HepG2 (cell line): ENCODE data around the gene GTF3C5. TPM values are rescaled to one million over a fixed set of nuclear protein-coding genes. Genes with fewer than 3 reads are reported as not detected.

Source experiments
- ATAC-seq: fragments of 200-7000 bp; cut with Tn5 transposase; 3 replicates; pipeline ENCODE4 v1.9.1; 2020; ENCODE audit warnings: mild to moderate bottlenecking, moderate library complexity
- BruUV-seq: library from RNA; stranded (reverse); fragments of 400-500 nt; replicated peaks from 2 replicates; lab custom pipeline; 2021; lab: Mats Ljungman, UMichigan
- CTCF ChIA-PET: fragments of 300-600 bp; formaldehyde crosslinking; extraction: SDS; loops from one replicate; lab custom pipeline; 2021; ENCODE audit warnings: low total read pairs, inconsistent platforms, low intra/inter-chr PET ratio; lab: Yijun Ruan, JAX
- POLR2A ChIA-PET: fragments of 350-600 bp; sonication (Branson Sonifier 250); formaldehyde crosslinking; loops from one replicate; lab custom pipeline; 2020; ENCODE audit warnings: antibody characterized with exemption, inconsistent platforms; lab: Yijun Ruan, JAX
- DNase-seq: peaks from one replicate; pipeline ENCODE4 v3.0.0-alpha.2; 2015; ENCODE audit warnings: low spot score
- FAIRE-seq: peaks from 3 replicates; lab custom pipeline; 2011; peaks lifted over from hg19 to GRCh38; lab: Jason Lieb, UNC
- H2AFZ ChIP-seq: one replicate; pipeline ENCODE4 v1.6.1; 2011; ENCODE audit warnings: low read length, inconsistent platforms
- H3K27ac ChIP-seq: fragments of 300-600 bp; 3 replicates; pipeline ENCODE4 v1.8.0; 2011; ENCODE audit warnings: mixed run types, mild to moderate bottlenecking, mixed read lengths, low read length, inconsistent platforms; ENCODE audit not compliant: insufficient read depth; ENCODE audit errors: extremely low read length
- H3K27me3 ChIP-seq, 2 experiments: fragments of 200-600 bp in 1 of 2; 2 replicates in 1 of 2; 3 replicates in 1 of 2; pipeline versions ENCODE4 v1.6.0 to v1.8.0; 2011; ENCODE audit warnings: low read length in 2 of 2, mild to moderate bottlenecking in 2 of 2, moderate library complexity in 2 of 2, inconsistent platforms in 1 of 2; ENCODE audit not compliant: insufficient read depth in 2 of 2, control insufficient read depth in 1 of 2
- H3K36me3 ChIP-seq, 2 experiments: fragments of 200-600 bp in 1 of 2; replicated peaks in 1 of 2; 2 replicates in 1 of 2; 3 replicates in 1 of 2; pipeline versions ENCODE4 v1.5.1 to v1.8.0; 2011; ENCODE audit warnings: low read length in 2 of 2, inconsistent platforms in 1 of 2; ENCODE audit not compliant: insufficient read depth in 2 of 2, control insufficient read depth in 1 of 2
- H3K4me1 ChIP-seq: 2 replicates; pipeline ENCODE4 v1.5.1; 2012; ENCODE audit warnings: low read length, inconsistent platforms; ENCODE audit not compliant: insufficient read depth
- H3K4me2 ChIP-seq: 2 replicates; pipeline ENCODE4 v1.6.0; 2011; ENCODE audit warnings: low read depth, low read length, inconsistent platforms
- H3K4me3 ChIP-seq, 3 experiments: fragments of 200-600 bp in 1 of 3; sonication (generic), shearing (Covaris generic) in 1 of 3; replicated peaks in 1 of 3; 2 replicates each; pipeline ENCODE4 v1.5.1; 2011 to 2016; ENCODE audit warnings: low read length in 3 of 3, inconsistent platforms in 2 of 3, low read depth in 2 of 3, mild to moderate bottlenecking in 2 of 3, control low read depth in 1 of 3, mixed read lengths in 1 of 3; ENCODE audit not compliant: insufficient read depth in 1 of 3
- H3K79me2 ChIP-seq: one replicate; pipeline ENCODE4 v1.6.1; 2011; ENCODE audit warnings: low read length, inconsistent platforms; ENCODE audit not compliant: insufficient read depth
- H3K9ac ChIP-seq: 2 replicates; pipeline ENCODE4 v1.6.0; 2011; ENCODE audit warnings: mild to moderate bottlenecking, low read depth, low read length, inconsistent platforms; ENCODE audit not compliant: insufficient read depth
- H3K9me3 ChIP-seq: 2 replicates; pipeline ENCODE4 v1.5.1; 2012; ENCODE audit warnings: mild to moderate bottlenecking, low read length
- H4K20me1 ChIP-seq: 2 replicates; pipeline ENCODE4 v1.6.0; 2011; ENCODE audit warnings: inconsistent platforms, mild to moderate bottlenecking, low read length, moderate library complexity; ENCODE audit not compliant: insufficient read depth
- MED13 ChIP-seq: sonication (generic); formaldehyde crosslinking; IDR thresholded peaks from 2 replicates; pipeline ENCODE4 v1.5.0; 2020; ENCODE audit warnings: missing genetic modification reagents
- MYNN ChIP-seq: sonication (generic); formaldehyde crosslinking; IDR thresholded peaks from 2 replicates; pipeline ENCODE4 v1.4.0; 2020; ENCODE audit warnings: mild to moderate bottlenecking, low read depth, missing genetic modification reagents
- NR3C1 ChIP-seq: sonication (generic); formaldehyde crosslinking; IDR thresholded peaks from 2 replicates; pipeline ENCODE4 v1.4.0; 2020; ENCODE audit warnings: missing genetic modification reagents
- ZNF567 ChIP-seq: sonication (generic); formaldehyde crosslinking; IDR thresholded peaks from 2 replicates; pipeline ENCODE4 v1.8.1; 2023; ENCODE audit warnings: mild to moderate bottlenecking, missing genetic modification reagents, borderline replicate concordance
- ZNF75D ChIP-seq: sonication (generic); formaldehyde crosslinking; IDR thresholded peaks from 2 replicates; pipeline ENCODE4 v1.8.1; 2023; ENCODE audit warnings: missing genetic modification reagents, mild to moderate bottlenecking, borderline replicate concordance
- ZNF781 ChIP-seq: sonication (generic); formaldehyde crosslinking; IDR thresholded peaks from 2 replicates; pipeline ENCODE4 v1.5.1; 2020; ENCODE audit warnings: borderline replicate concordance, mild to moderate bottlenecking, missing genetic modification reagents; ENCODE audit errors: not compliant biosample characterization
- ZNF841 ChIP-seq: sonication (generic); formaldehyde crosslinking; IDR thresholded peaks from 2 replicates; pipeline ENCODE4 v1.8.1; 2023; ENCODE audit warnings: missing genetic modification reagents, borderline replicate concordance
- WGBS: methylation state at CpG from one replicate; pipeline ENCODE4 v1.1.6; 2017; ENCODE audit warnings: low lambda C conversion rate; 5-methylcytosine and 5-hydroxymethylcytosine counted together
- in situ Hi-C: cut with HindIII; loops from 2 replicates; pipeline ENCODE4 v1.10.0; 2017; ENCODE audit warnings: low pct_unique_long_range_greater_than_20kb; ENCODE audit not compliant: extremely low pct_ligation_motif_present
- intact Hi-C: fragments of 100-400 bp; cut with micrococcal nuclease; formaldehyde crosslinking; loops from one replicate; pipeline ENCODE4 v1.10.0; 2022; ENCODE audit not compliant: unreplicated experiment
- polyA plus RNA-seq, 8 experiments: library from polyadenylated mRNA; depleted of rRNA in 3 of 8; stranded (reverse) in 7 of 8; unstranded in 1 of 8; fragments of >200 nt; fragmentation: Illumina TruSeq in 4 of 8; extraction: Trizol in 4 of 8; gene quantifications; 2 replicates each; pipeline versions ENCODE4 v1.2.1 to v1.2.3, GENCODE V29; 2011 to 2016; ENCODE audit warnings: low read depth in 4 of 8, missing spikeins in 1 of 8, mixed read lengths in 1 of 8; ENCODE audit not compliant: insufficient read depth in 1 of 8
- total RNA-seq, 5 experiments: library from RNA; depleted of rRNA; stranded (reverse); fragments of >200 nt; fragmentation: Illumina TruSeq; extraction: Trizol; gene quantifications; 2 replicates each; pipeline ENCODE4 v1.2.3, GENCODE V29; 2016; ENCODE audit warnings: low read depth in 1 of 5
- TF ChIP-seq, protein P1 (sequence below): sonication (generic); formaldehyde crosslinking; IDR thresholded peaks from 2 replicates; pipeline ENCODE4 v1.9.0; 2021; ENCODE audit warnings: missing genetic modification reagents, borderline replicate concordance
- TF ChIP-seq, protein P2 (sequence below): fragments of 450-650 bp; IDR thresholded peaks from 2 replicates; pipeline ENCODE4 v1.6.1; 2016
- TF ChIP-seq, protein P3 (sequence below): sonication (generic); formaldehyde crosslinking; conservative IDR thresholded peaks from 2 replicates; pipeline ENCODE4 v1.4.0; 2020; ENCODE audit warnings: missing genetic modification reagents

The GTF3C5 gene
- total and polyA plus RNA-seq, 2 of the 13 experiments (the other 11 are each of a cell fraction or from before 2014, with no cell fraction given) = 66.9 to 92.6 TPM

DNA sequence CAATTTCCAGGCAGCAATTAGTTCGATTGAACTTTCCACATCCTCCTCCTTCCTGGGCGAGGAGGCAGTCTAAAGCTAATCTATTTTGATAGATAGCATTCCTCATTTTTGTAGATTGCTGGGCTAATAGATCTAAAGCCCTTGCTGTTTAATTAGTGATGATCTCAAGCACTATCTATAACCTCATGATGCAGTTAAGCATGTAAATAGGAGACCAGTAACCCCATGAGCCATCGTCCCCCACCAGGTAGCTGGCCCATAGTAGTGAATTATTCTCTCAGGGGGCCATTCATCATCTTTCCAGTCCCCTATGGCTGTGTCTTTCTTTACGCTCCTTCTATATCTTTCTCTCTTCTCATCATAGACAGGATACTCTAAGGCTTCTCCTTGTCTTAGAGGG lies 45.9 kb downstream of the GTF3C5 start (continued):
- TF ChIP-seq, protein P1, sequence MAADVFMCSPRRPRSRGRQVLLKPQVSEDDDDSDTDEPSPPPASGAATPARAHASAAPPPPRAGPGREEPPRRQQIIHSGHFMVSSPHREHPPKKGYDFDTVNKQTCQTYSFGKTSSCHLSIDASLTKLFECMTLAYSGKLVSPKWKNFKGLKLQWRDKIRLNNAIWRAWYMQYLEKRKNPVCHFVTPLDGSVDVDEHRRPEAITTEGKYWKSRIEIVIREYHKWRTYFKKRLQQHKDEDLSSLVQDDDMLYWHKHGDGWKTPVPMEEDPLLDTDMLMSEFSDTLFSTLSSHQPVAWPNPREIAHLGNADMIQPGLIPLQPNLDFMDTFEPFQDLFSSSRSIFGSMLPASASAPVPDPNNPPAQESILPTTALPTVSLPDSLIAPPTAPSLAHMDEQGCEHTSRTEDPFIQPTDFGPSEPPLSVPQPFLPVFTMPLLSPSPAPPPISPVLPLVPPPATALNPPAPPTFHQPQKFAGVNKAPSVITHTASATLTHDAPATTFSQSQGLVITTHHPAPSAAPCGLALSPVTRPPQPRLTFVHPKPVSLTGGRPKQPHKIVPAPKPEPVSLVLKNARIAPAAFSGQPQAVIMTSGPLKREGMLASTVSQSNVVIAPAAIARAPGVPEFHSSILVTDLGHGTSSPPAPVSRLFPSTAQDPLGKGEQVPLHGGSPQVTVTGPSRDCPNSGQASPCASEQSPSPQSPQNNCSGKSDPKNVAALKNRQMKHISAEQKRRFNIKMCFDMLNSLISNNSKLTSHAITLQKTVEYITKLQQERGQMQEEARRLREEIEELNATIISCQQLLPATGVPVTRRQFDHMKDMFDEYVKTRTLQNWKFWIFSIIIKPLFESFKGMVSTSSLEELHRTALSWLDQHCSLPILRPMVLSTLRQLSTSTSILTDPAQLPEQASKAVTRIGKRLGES (CRISPR knock-in tag) = no peak
- TF ChIP-seq ZNF567 (CRISPR knock-in tag) = no peak
- no peak for TF ChIP-seq ZNF841 (CRISPR knock-in tag)
- no peak for TF ChIP-seq ZNF781 (CRISPR knock-in tag)

DNA sequence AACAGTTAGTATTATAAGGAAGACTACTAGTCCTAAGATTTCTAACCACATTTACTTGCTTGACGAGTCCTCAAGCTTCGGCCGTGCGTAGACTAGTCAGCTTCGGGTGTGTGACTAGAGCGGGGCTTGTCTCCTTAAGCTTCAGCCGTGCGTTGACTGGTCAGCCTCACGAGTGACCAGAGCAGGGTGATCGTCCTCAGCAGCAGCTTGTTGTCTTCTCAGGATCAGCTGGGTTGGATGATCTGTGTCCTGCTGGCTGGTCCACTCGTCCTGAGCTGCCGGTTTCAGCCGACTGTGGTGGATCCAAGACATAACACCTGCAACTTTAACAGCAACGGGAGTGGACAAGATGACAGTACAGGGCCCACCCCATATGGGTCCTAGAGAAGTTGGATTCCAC lies 47.7 kb downstream of the GTF3C5 start:
- Histone ChIP-seq H3K79me2 (no peaks in the 10 kb centered on the region), H3K9ac (no peak overlapping the region), H3K36me3 (no peaks in the 10 kb centered on the region), H4K20me1 (no peaks in the 10 kb centered on the region), H2AFZ (no peak overlapping the region), H3K4me1 (peaks cover 33% of the 10 kb centered on the region), H3K9me3 (no peaks in the 10 kb centered on the region), H3K4me2 (no peak overlapping the region), H3K27ac (no peak overlapping the region), H3K27me3 (peaks cover 0 to 19% of the 10 kb centered on the region in 2 experiments; a peak in 1 of 5 replicates), H3K4me3 (no peak overlapping the region)
- no peak for DNase-seq
- ChIA-PET CTCF (no interaction called here), POLR2A (interaction anchor here (1.9 kb wide), 1 partner anchor 48 kb away, joined by 5 read pairs; the partner anchor contains the start of gene GTF3C5)
- intact Hi-C loops = no loop called here
- no peak for ATAC-seq
- 48% methylated on average over 10 of the region's 14 CpGs for WGBS
- BruUV-seq = no TSS peak
- in situ Hi-C loops = no loop called here
- no peak for FAIRE-seq
- TF ChIP-seq ZNF75D (CRISPR knock-in tag) (no peak), MED13 (CRISPR knock-in tag) (no peak), MYNN (CRISPR knock-in tag) (no peak), NR3C1 (CRISPR knock-in tag) (no peak)
- TF ChIP-seq, protein P2, sequence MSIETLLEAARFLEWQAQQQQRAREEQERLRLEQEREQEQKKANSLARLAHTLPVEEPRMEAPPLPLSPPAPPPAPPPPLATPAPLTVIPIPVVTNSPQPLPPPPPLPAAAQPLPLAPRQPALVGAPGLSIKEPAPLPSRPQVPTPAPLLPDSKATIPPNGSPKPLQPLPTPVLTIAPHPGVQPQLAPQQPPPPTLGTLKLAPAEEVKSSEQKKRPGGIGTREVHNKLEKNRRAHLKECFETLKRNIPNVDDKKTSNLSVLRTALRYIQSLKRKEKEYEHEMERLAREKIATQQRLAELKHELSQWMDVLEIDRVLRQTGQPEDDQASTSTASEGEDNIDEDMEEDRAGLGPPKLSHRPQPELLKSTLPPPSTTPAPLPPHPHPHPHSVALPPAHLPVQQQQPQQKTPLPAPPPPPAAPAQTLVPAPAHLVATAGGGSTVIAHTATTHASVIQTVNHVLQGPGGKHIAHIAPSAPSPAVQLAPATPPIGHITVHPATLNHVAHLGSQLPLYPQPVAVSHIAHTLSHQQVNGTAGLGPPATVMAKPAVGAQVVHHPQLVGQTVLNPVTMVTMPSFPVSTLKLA = no peak
- TF ChIP-seq, protein P3, sequence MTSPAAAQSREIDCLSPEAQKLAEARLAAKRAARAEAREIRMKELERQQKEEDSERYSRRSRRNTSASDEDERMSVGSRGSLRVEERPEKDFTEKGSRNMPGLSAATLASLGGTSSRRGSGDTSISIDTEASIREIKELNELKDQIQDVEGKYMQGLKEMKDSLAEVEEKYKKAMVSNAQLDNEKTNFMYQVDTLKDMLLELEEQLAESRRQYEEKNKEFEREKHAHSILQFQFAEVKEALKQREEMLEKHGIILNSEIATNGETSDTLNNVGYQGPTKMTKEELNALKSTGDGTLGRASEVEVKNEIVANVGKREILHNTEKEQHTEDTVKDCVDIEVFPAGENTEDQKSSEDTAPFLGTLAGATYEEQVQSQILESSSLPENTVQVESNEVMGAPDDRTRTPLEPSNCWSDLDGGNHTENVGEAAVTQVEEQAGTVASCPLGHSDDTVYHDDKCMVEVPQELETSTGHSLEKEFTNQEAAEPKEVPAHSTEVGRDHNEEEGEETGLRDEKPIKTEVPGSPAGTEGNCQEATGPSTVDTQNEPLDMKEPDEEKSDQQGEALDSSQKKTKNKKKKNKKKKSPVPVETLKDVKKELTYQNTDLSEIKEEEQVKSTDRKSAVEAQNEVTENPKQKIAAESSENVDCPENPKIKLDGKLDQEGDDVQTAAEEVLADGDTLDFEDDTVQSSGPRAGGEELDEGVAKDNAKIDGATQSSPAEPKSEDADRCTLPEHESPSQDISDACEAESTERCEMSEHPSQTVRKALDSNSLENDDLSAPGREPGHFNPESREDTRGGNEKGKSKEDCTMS (CRISPR knock-in tag) = no peak
